Fibroblast of skin of right biceps (primary cell): ENCODE data around the gene SLC22A12.

Experiments used
- DNase-seq: peaks from one replicate; pipeline ENCODE4 v3.0.0-alpha.2; 2013

SLC22A12 gene

GRCh38 chr11:64629103-64629502, 38.1 kb downstream of the SLC22A12 start:
- DNase-seq: no peak

GRCh38 chr11:64629796-64630562, 39.0 kb downstream of the SLC22A12 start:
- DNase-seq: peak; percentile 7

GRCh38 chr11:64631675-64632074, 40.7 kb downstream of the SLC22A12 start:
- DNase-seq: no peak

GRCh38 chr11:64632237-64632636, 41.2 kb downstream of the SLC22A12 start:
- no peak for DNase-seq

GRCh38 chr11:64632654-64633053, 41.6 kb downstream of the SLC22A12 start:
- DNase-seq: no peak

- DNase-seq: no peak
Observed at GRCh38 chr11:64633555-64634159, 42.6 kb downstream of the SLC22A12 start.

GRCh38 chr11:64637334-64638017, 46.5 kb downstream of the SLC22A12 start:
- DNase-seq: no peak

- DNase-seq: no peak
Observed at GRCh38 chr11:64638018-64638665, 47.1 kb downstream of the SLC22A12 start.

GRCh38 chr11:64638829-64639228, 47.8 kb downstream of the SLC22A12 start:
- DNase-seq: no peak

- no peak for DNase-seq
Observed at GRCh38 chr11:64639885-64640284, 48.9 kb downstream of the SLC22A12 start.

GRCh38 chr11:64641596-64642417, 50.8 kb downstream of the SLC22A12 start:
- DNase-seq: no peak

GRCh38 chr11:64642418-64642735, 51.4 kb downstream of the SLC22A12 start:
- no peak for DNase-seq

- DNase-seq: no peak
Observed at GRCh38 chr11:64642871-64643255, 51.8 kb downstream of the SLC22A12 start.

GRCh38 chr11:64643256-64643881, 52.3 kb downstream of the SLC22A12 start:
- DNase-seq: no peak

- no peak for DNase-seq
Observed at GRCh38 chr11:64643920-64644646, 53.1 kb downstream of the SLC22A12 start.

GRCh38 chr11:64644647-64645275, 53.7 kb downstream of the SLC22A12 start:
- DNase-seq: no peak

- DNase-seq: no peak
Observed at GRCh38 chr11:64647019-64647779, 56.2 kb downstream of the SLC22A12 start.

GRCh38 chr11:64648551-64648950, 57.5 kb downstream of the SLC22A12 start:
- no peak for DNase-seq

- no peak for DNase-seq
Observed at GRCh38 chr11:64649291-64649697, 58.3 kb downstream of the SLC22A12 start.

- no peak for DNase-seq
Observed at GRCh38 chr11:64650923-64651523, 60.0 kb downstream of the SLC22A12 start.
